ENCODE results near the gene EOLA2.
"Not testable (repeated sequence)": the region's sequence is repeated elsewhere in the genome, so short reads cannot be mapped to it uniquely, and the experiment has no call there.

Gene EOLA2
- 22.5 to 41.3 (median 30.3) reads per million in 4 donors for total RNA-seq

DNA sequence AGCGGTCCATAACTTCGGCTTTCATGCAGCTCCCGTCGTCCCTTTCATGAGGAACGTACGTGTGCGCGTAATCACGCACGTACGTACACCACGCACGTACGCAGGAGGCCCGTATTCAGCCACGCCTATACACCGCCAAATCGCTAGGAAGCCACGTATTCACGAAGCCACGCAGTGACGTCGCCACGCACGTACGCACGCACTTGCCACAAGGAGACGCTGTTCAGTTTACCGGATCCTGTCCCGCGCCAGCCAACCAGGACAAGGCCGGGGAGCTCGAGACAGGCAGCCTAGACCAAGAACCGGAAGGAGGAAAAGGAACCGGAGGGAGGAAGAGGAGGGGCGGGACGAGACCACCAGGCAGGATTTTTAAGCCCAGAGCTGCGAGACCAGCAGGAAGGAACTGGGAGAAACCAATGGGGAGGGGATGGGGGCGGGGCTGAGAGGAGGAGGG lies at the start of gene EOLA2:
Gene EOLA2, minus strand, starts transcription at position 65 of the 454 bp plus-strand sequence. CDS start 4,617 bp downstream, outside the sequence.
- peak; percentile 79 to 98 (median 86) for DNase-seq

DNA sequence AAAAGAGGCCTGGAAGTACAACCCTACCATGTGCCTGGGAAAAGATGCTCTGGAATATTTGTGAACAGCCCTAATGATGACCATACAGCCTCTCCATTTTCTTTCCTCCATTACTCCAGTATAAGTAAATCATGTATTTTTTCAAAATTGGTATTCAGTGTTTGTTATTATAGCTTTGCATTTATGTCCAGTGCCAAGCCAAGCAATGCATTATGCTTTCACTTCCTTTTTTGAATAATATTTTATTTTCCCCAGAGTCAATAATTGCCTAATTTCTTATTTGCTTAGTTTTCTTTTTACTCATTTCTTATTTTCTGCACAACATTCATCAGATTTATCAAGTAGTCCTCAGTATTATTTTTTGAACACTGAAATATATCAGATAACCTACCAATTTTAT lies 49.3 kb upstream of the EOLA2 start:
- DNase-seq, result no peak

DNA sequence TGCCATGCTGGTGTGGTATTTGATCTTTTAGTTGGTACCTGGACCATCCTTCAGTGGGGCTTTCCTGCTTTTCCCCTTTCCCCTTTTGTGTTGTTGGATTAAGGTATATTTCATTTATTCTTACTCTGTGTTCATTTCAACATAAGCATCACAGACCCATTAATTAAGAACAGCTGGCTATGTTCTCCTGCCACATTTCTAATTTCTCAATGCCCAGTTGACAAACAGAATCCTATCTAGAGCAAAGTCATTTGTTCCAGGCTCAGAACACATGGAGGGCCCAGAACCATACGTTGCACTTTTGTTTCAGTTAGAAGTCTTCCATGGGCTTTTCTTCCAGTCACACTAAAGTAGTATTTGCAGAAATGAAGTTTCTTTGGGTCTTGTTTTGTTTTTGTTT lies 46.1 kb upstream of the EOLA2 start:
- no peak for DNase-seq

DNA sequence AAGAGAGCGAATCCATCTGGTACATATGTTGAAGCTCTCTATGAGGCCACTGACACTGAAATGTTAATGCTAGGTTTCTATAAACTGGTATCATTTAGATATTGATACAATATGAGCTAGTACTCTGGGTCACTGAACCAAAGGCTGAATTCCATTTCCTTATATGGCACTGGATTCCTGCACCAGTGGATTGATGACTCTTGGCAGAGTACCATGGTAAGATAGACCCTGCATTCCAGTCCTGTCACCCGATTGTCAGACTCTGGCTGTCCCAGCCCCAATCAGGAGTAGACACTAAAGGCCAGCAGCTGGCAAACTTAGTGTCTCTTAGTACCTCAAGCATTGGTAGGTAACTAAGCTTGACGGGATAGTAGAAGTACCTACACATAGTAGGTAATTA lies 44.0 kb upstream of the EOLA2 start:
- no peak for DNase-seq

DNA sequence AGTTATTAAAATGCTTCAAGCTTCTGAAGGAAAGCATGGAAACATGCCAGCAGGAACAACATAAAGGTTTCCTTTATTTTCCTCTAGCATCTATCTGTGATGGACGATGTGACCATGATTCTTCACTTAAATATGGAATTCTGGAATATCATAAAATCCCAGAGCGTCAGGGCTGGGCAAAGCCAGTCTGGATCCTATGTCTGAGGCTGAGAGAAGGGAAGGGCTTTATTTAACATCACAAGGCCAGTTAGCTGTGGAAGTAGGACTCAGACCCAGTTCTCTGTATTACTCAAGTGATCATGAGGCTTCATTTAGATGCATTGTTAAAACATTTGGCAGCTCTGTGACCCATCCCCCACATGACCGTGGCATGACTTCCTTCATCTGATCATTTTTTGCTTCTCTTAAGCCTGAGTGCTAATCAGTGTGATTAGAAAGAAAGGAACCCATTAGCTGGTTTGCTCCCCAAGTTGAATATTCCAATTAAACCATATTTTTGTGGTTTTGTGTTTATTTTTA lies 40.9 kb upstream of the EOLA2 start:
- DNase-seq, result no peak

DNA sequence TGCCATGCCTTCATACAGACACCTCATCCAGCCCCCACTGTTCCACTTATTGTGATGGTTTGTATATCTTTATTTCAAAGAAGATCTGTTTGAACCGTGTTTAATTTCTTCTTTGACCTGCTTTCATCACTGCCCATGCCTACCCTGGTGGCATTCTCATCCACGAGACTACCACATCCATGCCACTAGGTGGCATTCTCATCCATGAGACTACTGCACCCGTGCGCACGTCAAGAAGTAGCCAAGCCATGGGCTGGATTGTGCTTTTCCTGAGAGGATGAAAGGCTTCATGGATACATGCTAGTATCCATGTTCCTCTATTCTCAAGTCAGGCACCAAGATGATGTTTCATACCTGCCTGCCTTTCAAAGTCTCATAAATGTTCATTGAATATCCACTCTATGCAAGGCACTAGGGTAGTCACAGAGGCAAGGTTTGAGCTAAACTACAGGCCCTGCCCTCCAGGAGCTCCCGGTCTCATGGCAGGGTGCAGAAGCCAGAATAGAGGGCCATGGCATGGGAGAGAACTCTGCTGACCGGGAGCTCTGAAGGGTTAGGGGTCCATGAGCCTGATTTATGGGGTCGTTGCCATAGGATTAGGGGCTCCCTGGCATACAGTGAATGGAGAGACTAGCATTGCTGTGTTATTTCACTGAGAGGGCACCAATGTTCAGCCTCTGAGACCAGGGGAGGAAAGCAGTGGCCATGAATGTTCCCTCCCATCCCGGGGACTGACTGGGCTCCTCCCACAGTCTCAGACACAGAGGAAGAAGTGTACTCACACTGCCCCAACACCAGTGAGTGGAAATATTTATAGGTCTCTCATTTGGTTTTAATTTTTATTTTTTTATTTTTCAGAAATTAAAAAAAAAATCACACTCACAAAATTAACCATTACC lies 24.8 kb upstream of the EOLA2 start:
- DNase-seq, result peak in 1 of 5 donors; percentile 39

DNA sequence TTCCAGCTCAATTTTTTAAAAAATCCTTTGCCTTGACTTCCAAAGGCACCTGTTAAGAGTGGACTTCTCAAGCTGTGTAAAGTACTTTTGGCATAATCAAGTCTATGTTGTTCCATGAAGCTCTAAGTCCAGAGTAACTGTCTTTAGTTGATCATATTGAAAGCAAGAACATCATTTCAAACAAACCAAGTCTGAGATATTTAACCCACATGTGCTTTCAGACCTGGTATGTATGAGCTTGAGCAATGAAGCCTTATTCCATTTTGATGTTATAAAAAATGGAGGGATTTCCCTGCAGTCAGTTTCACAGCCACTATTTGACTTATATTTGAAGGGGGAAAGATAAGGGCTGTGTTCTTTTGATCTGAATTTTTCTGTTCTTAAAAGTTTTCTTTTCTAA lies 23.7 kb upstream of the EOLA2 start:
- DNase-seq, result no peak

DNA sequence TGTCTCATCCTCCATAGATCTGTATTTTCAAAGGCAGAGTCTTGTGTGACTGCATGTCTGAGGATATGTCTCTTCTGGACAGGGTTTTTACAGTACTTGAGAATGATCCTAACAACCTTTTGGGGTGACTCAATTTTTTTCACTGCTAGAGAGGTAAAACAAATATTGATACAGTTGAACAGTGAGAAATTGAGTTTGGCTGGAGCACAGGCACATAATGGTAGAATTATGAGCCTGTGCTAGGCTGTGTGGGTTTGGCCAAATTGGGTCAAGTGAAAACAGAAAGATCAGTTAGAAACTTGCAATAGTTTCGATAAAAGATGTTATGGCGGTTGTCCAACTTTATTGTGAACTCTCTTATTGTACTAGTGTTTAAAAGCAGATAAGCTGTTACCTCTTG lies 23.3 kb upstream of the EOLA2 start:
- DNase-seq, result no peak

DNA sequence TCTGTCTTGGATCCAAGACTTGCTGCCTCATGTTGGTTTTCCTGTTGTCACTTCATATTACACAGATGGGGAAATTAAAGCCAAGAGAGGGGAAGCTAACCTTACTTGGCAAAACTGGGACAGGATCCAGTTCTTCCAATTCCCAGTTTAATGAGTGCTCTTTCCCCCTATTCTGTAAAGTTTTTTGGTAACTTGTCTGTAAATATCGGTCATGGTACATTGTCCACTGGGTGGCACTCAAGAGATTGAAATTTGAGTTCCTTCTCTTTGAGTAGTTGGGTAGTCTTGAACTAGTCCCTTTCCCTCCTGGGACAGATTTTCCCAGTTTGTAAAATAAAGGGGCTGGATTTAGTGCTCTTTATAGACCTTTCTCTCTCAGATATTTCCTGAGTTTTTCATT lies 12.4 kb upstream of the EOLA2 start:
- peak in 1 of 5 donors; percentile 15 for DNase-seq

DNA sequence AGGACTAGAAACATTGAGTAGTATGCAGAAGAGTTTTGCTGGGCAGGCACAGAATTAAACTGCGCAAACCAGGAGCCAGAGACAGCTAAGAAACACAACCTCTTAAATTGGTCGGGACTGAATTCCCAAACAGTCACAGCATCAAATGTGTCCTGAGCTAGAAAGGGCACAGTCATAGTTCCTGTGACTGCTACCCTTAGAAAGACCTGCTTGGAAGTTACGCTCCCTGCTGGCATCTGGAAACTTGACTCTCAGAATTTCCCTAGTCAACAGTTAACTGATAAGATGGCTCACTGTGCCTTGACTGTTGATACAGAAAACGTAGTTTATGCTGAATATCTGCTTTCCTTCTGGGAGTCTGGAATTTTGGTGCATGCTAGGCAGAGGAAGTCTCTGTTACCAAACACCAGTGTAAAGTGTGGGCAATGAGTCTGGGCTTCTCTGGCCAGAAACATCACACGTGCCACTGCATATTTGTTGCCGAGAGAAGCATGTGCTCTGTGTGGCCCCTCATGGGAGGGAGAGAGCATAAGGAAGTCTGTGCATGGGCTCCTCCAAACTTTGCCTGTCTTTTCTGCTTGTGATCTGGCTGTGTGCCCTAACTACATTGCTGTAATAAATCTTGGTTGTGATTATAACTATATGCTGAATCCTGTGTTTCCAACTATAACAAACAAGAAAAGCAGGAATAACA lies 11.6 kb upstream of the EOLA2 start:
- no peak for DNase-seq

DNA sequence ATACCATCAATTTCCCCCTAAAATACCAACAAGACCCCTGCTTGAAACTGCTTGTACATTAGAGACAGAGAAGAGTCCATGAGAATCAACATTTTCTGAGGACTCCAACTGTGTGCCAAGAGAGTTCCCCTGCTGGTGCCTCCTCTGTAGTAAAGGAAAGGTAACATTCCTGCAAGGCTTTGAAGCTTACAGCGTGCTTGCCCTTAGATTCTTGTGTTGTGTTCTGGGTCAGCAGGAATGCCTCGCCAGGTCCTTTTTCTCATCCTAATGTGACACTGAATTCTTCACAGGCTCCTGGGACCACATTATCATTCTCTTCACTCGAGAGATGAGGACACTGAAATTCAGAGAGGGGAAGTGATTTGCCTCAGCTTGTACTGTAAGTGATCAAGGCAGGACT lies 9.7 kb upstream of the EOLA2 start:
- no peak for DNase-seq

DNA sequence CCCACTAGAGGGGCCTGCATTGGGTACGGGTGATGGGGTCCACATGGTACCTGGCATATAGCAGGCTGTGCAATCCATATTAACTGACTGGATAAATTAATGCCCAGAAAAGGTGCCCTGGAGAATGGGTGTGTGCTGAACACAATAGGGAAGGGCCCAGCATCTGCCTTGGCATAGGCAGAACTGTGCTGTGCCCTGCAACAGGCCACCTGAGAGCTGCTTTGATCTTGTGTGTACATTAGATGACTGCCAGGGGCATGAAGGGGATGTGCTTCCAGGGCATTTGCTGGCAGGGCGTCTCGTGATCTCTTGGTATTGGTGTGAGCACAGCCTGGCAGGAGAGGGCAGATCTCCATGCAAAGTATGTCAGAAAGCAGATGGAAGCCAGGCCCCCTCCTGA lies 8.6 kb upstream of the EOLA2 start:
- not testable (repeated sequence) for DNase-seq

DNA sequence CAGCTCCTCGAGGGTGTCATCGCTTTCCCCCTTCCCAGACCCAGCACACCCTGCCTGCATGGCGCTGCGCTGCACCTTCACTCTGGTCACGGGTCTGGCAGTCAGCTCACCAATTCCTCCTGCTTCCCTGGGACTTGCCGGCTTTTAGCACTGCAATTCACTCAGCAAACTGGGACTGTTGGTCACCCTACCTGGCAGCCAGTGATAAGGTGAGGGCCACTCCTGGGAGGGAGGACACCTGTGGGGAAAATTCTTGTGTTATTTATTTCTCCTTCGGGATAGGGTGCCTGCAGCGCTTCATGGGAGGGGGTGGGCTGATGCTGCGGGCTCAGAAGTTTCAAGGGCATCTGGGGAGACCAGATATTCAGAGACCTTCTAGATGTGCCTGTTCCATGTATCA lies 7.5 kb upstream of the EOLA2 start:
- DNase-seq, result not testable (repeated sequence)

DNA sequence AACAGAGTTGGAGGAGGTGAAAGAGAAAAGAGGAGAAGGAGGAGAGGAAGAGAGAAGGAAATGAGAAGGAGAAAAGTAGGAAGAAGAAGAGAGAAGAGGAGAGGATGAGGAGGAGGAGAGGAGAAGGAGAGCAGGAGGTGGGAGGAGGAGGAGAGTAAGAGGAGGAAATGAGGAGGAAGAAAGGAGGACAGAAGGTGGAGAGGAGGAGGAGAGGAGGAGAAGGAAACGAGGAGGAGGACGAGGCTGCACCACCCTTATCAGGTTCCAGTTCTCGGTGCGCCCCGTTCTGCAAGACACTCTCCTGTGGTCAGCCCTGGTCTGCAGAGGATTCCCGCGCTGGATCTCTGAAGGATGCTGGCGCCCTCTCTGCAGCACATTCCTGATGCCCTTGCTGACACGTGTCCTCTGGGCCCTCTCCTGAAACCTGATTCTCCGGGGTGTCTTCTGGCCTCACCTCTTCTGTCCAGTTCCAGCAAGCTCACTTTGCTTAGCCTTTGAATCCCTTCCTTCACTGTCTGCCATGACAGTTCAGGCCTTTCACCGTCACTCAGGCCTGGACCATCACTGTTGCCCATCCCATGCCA lies 6.9 kb upstream of the EOLA2 start:
- not testable (repeated sequence) for DNase-seq

DNA sequence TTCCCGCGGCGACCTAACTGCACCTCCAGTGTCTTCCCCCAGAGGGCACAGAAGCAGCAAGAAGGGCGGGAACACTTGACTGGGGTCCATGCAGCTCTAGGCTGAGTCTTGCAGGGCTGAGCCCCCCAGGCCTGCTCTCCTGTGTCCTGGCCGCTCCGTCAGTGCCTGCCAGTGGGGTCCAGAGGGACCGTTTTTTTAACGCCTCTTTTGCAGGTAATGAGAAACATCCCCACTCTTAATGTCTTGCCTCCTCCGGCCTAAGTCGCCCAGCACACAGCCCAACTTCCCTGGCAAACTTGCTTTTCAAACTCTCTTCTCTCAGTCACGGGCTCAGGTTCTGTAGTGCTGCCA lies 2.4 kb upstream of the EOLA2 start:
- DNase-seq, result not testable (repeated sequence)

DNA sequence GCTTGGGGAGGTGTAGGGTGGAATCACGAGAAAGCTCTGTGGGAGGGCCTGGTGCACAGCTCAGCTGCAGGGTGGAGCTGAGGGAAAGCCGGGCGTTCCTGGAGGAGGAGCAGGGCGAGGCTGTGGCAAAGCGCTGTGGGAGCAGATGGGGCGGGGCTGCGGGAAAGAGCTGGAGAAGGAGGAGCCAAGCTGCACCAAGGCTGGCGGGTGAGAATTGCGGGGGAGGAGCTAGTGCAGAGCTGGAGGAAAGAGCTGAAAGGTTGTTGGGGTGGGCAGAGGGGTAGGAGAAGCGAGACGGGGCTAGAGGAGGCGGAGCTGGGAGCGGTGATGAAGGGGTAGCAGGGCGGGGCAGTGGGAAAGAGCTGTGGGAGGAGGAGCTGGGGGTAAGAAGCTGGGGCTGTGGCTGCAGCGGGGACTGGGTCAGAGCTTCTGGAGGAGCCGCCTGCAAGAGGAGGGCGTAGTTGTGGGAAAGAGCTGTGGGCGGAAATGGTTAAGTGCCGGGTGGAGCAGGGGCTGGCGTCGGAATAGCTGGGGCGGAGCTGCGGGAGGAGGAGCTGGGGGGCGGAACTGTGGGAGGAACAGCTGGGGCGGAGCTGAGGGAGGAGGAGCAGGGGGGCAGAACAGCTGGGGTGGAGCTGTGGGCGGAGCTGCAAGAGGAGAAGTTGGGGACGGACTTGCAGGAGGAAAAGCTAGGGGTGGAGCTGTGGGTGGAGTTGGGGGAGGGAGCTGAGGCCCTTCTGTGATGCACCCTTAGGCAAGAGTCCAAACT lies 1.8 kb upstream of the EOLA2 start:
- peak; percentile 84 to 96 (median 89) for DNase-seq

DNA sequence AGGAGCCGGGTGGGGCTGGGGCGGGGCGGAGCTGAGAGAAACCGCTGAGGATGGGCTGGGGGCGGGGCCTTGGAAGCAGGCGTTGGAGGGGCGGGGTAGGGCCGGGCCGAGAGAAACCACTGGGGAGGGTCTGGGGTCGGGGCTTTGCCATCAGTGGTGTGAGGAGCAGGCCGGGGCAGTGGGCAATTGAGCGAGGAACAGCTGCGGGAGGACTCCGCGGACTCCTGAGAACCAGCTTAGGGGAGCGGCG lies 1.3 kb upstream of the EOLA2 start:
- DNase-seq, result no peak

DNA sequence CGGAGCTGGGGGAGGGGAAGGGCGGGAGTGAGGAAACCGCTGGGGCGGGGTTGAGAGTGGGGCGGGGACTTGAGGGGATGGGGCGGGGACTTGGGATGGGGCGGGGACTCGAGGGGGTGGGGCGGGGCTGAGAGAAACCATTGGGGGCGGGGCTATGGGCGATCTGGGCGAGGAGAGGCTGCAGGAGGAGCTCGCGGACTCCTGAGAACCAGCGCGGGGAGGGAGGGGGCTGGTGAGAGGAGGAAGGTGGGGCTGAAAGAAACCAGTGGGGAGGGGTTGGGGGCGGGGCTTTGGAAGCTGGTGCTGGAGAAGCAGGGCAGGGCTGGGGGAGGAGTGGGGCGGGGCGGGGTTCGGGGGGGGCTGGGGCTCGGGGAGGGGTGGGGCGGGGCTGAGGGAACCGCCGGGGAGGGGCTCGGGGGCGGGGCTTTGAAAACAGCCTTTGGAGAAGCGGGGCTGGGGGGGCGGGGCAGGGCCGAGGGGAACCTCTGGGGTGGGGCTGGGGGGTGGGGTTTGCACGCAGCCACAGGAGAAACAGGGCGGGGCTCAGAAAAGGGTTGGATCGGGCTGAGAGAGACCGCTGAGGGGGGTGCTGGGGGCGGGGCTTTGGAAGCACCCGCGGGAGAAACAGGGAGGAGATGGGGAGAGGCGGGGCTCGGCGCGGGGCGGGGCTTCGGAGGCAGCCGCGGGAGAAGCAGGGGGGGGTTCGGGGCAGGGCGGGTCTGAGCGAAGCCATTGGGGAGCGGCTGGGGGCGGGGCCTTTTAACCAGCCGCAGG lies 777 bp upstream of the EOLA2 start:
- peak; percentile 82 to 93 (median 87) for DNase-seq

DNA sequence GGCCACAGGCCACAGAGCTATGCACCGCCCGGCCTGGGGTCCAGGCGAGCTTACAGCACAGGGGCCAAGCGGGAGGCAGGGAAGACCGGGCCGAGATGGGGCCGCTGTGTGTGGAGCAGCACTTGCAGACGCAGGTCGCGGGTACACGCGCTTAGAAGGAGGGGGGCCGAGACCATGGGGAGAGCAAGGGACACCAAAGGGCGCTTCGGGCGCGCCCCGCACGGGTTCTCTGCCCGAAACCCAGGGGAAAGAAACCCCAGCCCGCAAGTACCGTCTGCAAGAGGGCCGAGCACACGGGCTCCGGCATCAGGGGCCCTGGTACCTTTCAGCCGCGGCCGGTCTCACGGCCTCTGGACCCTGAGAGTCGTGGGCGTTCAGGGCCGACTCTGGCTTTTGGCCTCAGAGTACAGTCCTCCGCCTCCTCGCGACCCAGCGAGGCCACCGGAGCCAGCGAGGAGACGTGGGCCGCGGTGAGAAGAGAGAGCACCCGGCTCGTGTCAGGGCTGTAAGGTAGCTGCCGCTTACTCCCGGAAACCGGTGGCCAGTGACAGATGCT lies 342 bp downstream of the EOLA2 start:
- DNase-seq, result peak in 3 of 5 donors; percentile 2 to 21 (median 6)

DNA sequence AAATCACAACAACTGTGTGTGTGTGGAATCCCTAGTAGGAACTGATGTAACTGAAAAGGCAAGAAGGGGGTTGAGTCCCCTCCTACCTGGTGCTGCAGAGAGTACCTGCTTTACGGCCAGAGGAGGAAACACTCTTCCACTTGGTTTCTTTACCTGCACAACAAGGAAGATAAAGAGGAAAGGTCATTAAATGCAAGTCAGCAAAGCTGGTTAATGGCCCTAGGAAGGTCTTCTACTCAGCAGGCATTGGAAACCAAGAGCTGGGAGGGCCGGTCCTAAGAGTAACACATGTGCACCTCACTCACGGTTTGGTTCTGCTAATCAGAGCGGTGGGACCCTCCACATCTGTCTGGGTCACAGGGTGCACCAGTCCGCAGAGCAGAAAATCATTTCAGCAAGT lies 963 bp downstream of the EOLA2 start:
- not testable (repeated sequence) for DNase-seq

DNA sequence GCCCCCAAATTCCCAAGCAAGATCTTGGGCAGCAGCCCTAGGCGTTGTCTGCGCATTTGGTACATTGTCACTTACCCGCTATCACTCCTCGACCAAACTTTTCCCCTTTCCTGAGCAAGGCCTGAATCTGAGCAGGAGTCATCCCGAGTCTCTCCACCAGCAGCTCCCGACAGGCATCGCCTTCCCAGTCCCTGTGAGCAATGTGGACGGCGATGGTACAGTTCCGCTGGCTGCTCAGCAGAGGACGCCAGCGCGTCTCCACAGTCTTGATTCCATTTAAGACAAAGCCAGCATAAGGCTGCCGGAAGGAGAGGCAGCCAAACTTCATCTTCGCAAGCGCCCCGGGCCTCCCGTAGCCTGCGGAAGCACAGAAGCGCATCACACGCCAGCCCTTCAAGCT lies 4.7 kb downstream of the EOLA2 start:
- DNase-seq, result not testable (repeated sequence)

DNA sequence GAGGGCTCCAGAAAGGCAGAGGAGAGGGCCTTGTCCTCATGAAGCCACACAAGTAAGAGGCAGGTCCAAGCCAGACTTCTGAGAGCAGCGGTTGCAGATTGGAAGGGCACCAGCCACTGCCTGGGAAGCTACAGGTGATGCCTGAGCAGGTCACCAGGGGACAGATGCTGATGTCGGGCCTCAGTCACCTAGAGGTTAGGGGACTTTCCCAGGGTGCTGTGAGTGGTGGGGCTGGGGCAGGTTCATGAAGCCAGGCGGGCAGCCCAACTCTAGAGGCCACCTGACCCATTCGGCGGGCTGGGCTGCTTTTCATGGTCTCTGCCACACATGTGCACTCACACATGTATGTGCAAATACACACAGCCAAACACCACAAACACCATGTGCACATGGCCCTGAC lies 5.3 kb downstream of the EOLA2 start:
- DNase-seq, result not testable (repeated sequence)

All from T-helper 1 cell (primary cell).